Skeletal muscle satellite cell (primary cell): ENCODE results near the gene PSMB10. TPM values are rescaled to one million over a fixed set of nuclear protein-coding genes. Genes with fewer than 3 reads are reported as not detected.

Experiments
- H3K27me3 ChIP-seq: 2 replicates; pipeline ENCODE4 v1.7.0; 2013; ENCODE audit warnings: low read length; ENCODE audit not compliant: control insufficient read depth, insufficient read depth
- H3K36me3 ChIP-seq: 2 replicates; pipeline ENCODE4 v1.7.0; 2013; ENCODE audit warnings: mild to moderate bottlenecking, control low read depth, low read length; ENCODE audit not compliant: insufficient read depth
- H3K4me1 ChIP-seq: 2 replicates; pipeline ENCODE4 v1.7.0; 2013; ENCODE audit warnings: low read length; ENCODE audit not compliant: control insufficient read depth, insufficient read depth
- H3K4me2 ChIP-seq: 2 replicates; pipeline ENCODE4 v1.7.0; 2013; ENCODE audit warnings: mild to moderate bottlenecking, low read length
- H3K4me3 ChIP-seq: 2 replicates; pipeline ENCODE4 v1.7.0; 2013; ENCODE audit warnings: low read length
- H3K9ac ChIP-seq: 2 replicates; pipeline ENCODE4 v1.7.0; 2013; ENCODE audit warnings: mild to moderate bottlenecking, low read depth, low read length, moderate library complexity
- H3K9me3 ChIP-seq: replicated peaks from 2 replicates; pipeline ENCODE4 v1.7.0; 2013; ENCODE audit warnings: mild to moderate bottlenecking, control low read depth, low read length
- small RNA-seq: library from RNA; depleted of rRNA; stranded (forward); fragments of <200 nt; gene quantifications from one replicate; pipeline ENCODE3, GENCODE V24; 2012

Gene PSMB10

DNA sequence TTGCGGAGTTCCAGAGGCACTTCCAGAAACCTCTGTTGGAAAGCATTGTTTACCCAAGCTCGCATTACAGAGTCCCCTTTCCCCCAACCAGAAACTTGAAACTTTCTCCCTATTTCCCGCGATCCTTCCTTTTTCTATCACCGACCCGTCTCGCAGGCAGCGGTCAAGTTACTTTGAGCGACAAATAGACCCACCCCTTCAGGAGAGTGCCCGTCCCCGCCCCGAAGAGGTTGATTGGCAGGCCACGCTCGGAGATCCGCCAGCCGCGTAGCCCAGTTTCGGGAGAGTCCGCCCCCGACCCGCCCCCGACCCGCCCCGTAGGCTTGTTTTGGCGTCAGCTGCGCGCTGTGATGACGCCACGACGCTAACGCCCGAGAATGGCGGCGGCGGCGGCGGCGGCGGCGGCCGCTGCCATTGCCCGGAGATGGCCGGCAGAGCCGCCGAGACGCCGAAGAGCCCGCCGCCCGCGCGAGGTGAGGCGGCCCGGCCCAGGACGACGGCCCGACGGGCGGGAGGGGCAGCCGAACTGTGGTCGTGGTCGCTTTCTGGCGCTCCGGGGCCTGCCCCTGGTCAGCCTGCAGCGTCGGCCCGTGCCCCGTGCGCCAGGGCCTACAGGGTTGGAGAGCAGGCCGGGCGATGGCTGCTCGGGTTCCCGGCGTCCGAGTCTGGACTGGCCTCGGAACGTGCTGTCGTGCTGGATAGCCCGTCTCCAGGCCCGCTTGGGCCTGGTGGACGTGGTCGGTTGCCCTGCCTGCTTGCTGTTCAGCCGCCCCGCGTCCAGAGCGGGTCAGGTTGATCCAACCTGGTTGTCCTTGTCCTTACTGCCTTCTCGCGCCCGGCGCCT, 43.5 kb downstream of the PSMB10 start, which contains the start of gene PSKH1:
TSS of gene PSKH1 (plus strand) at position 356 of the 844 bp plus-strand sequence. CDS start 15,496 bp downstream, outside the sequence.
- Histone ChIP-seq H3K27me3 (no peaks in the 10 kb centered on the region), H3K36me3 (no peaks in the 10 kb centered on the region), H3K4me2 (peak within 1 kb of the TSS; percentile 81), H3K4me1 (peaks cover 12% of the 10 kb centered on the region), H3K9me3 (no peaks in the 10 kb centered on the region), H3K9ac (peak within 1 kb of the TSS; percentile 99), H3K4me3 (peak within 1 kb of the TSS; percentile 96)

DNA sequence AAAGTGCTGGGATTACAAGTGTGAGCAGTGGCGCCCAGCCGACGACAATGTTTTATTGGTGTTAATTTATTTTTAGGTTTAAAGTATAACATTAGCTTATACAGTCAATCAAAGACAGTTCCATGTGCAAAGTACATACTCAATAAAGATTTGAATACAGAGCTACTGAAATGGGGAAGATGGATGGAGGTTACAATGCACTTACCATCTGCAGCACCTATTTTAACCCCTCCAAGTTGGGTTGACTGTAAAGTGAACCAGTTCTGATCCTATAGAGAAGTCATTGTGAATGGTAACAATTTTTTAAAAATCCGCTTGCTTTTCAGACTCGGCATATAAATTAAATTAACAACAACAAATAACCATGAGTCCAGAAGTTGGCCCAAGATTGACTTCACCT, 44.3 kb downstream of the PSMB10 start:
- Histone ChIP-seq H3K36me3 (no peaks in the 10 kb centered on the region), H3K4me3 (peak overlapping the region; percentile 61), H3K9ac (peak overlapping the region; percentile 66), H3K9me3 (no peaks in the 10 kb centered on the region), H3K27me3 (no peaks in the 10 kb centered on the region), H3K4me1 (peaks cover 12% of the 10 kb centered on the region), H3K4me2 (peak overlapping the region; percentile 81)

DNA sequence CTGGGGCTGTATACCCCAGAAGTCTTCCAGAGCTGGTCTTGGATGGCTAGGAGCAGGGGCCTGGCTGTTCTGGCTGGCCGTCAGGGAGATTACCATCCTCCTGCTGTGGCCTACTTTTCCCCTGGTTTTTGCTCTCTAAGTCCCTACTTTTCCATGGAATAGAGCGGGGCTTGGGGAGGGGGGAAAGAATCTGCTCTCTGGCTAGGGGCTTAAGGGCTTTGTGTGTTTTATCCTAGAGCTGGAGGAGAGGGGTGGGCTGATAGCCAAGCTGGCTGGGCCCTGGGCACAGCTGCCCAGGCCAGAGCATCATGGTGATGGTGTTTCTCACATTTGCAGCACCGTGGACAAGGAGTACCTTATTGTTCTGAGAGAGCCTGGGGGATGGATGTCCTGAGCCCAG, 48.3 kb downstream of the PSMB10 start:
- H3K4me1 ChIP-seq, result peaks cover 12% of the 10 kb centered on the region
- no peak overlapping the region for H3K4me2 ChIP-seq
- H3K9me3 ChIP-seq, result no peaks in the 10 kb centered on the region
- no peaks in the 10 kb centered on the region for H3K27me3 ChIP-seq
- H3K4me3 ChIP-seq, result no peak overlapping the region
- H3K9ac ChIP-seq, result no peak overlapping the region
- peaks cover 27% of the 10 kb centered on the region for H3K36me3 ChIP-seq

DNA sequence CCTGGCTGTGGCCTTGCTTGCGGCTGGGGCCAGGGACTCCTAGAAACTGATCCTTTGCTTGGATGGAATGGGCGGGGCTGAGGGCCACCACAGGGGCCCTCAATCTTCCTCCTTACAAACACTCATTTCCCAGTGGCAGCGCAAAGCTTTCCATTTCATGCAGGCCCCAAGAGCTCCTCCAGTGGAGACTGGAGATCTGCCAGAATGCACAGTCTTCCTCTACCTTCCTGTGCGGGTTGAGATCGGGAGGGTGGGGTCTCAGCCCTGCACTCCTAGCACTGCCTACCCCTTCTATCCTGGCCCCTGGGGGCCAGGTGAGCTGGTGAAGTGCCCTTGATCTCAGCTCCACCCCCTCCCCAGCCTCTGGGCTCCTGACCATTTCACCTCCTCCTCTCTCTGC, 50.3 kb downstream of the PSMB10 start:
- H3K9me3 ChIP-seq, result no peaks in the 10 kb centered on the region
- no peaks in the 10 kb centered on the region for H3K27me3 ChIP-seq
- no peak overlapping the region for H3K9ac ChIP-seq
- H3K4me2 ChIP-seq, result no peak overlapping the region
- H3K4me1 ChIP-seq, result peaks cover 18% of the 10 kb centered on the region
- peaks cover 47% of the 10 kb centered on the region for H3K36me3 ChIP-seq
- no peak overlapping the region for H3K4me3 ChIP-seq

DNA sequence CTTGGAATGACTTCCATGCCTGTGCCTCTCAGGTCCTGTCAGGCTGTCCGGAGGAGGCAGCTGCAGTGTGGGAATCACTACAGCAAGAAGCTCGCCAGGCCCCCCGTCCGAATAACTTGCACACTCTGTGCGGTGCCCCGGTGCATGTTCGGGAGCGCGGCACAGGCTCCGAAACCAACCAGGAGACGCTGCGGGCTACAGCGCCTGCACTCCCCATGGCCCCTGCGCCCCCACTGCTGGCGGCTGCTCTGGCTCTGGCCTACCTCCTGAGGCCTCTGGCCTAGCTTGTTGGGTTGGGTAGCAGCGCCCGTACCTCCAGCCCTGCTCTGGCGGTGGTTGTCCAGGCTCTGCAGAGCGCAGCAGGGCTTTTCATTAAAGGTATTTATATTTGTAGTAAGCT, 50.7 kb downstream of the PSMB10 start:
- Histone ChIP-seq H3K4me1 (peaks cover 18% of the 10 kb centered on the region), H3K4me2 (no peak overlapping the region), H3K9me3 (no peaks in the 10 kb centered on the region), H3K4me3 (no peak overlapping the region), H3K36me3 (peaks cover 51% of the 10 kb centered on the region), H3K9ac (no peak overlapping the region), H3K27me3 (no peaks in the 10 kb centered on the region)

DNA sequence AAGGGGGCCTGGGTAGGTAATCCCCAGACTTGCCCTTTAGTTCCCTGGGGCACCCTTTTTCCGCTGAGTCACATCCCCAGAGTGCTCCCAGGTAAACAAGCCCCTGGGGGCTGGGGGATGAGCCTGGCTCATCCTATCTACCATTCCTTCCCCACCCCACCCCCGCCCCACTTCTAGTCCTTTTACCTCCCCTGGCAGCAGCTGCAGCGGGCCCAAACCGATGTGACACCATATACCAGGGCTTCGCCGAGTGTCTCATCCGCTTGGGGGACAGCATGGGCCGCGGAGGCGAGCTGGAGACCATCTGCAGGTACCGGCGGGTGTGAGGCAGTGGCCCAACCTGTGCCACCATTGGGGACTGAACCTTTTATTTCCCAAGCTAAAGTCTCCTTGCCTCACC, 51.1 kb downstream of the PSMB10 start:
- H3K4me3 ChIP-seq, result no peak overlapping the region
- no peak overlapping the region for H3K4me2 ChIP-seq
- no peaks in the 10 kb centered on the region for H3K9me3 ChIP-seq
- H3K9ac ChIP-seq, result no peak overlapping the region
- peaks cover 18% of the 10 kb centered on the region for H3K4me1 ChIP-seq
- H3K27me3 ChIP-seq, result no peaks in the 10 kb centered on the region
- H3K36me3 ChIP-seq, result peaks cover 55% of the 10 kb centered on the region

DNA sequence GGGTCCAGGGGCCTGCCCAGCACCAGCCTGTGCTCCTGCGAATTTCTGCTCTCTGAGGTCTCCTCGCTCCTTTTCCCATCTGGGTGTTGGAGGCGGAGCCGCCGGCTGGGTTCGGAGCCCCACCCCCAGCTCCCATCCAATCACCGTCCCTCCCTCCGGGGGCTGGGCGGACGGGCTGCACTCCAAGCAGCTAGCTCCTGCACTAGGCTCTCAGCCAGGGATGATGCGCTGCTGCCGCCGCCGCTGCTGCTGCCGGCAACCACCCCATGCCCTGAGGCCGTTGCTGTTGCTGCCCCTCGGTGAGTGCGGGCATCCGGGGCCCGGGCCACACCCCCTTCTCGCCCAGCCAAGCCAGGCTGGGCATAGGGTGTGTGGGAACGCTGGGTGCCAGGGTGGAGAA, 52.0 kb downstream of the PSMB10 start, which contains the start of gene NRN1L:
TSS of gene NRN1L (plus strand) at position 202 of the 400 bp plus-strand sequence. CDS start at position 221, 19 bp downstream.
- peaks cover 18% of the 10 kb centered on the region for H3K4me1 ChIP-seq
- H3K27me3 ChIP-seq, result no peaks in the 10 kb centered on the region
- peak within 1 kb of the TSS; percentile 51 for H3K4me2 ChIP-seq
- H3K9me3 ChIP-seq, result no peaks in the 10 kb centered on the region
- no peak within 1 kb of the TSS for H3K4me3 ChIP-seq
- peaks cover 64% of the 10 kb centered on the region for H3K36me3 ChIP-seq
- no peak within 1 kb of the TSS for H3K9ac ChIP-seq

Small RNA genes within 50 kb of the gene (small RNA-seq; reads per million reads assigned to genes)
- gene NRN1L, result not detected
